ENCODE measurements around the gene NCOR2. TPM values are rescaled to one million over a fixed set of nuclear protein-coding genes. Genes with fewer than 3 reads are reported as not detected.

The NCOR2 gene
- total and polyA plus RNA-seq, 10 of the 15 experiments (the other 5 are each of a cell fraction or from before 2014, with no cell fraction given), result 0.43 to 179 (median 14.9) TPM

DNA sequence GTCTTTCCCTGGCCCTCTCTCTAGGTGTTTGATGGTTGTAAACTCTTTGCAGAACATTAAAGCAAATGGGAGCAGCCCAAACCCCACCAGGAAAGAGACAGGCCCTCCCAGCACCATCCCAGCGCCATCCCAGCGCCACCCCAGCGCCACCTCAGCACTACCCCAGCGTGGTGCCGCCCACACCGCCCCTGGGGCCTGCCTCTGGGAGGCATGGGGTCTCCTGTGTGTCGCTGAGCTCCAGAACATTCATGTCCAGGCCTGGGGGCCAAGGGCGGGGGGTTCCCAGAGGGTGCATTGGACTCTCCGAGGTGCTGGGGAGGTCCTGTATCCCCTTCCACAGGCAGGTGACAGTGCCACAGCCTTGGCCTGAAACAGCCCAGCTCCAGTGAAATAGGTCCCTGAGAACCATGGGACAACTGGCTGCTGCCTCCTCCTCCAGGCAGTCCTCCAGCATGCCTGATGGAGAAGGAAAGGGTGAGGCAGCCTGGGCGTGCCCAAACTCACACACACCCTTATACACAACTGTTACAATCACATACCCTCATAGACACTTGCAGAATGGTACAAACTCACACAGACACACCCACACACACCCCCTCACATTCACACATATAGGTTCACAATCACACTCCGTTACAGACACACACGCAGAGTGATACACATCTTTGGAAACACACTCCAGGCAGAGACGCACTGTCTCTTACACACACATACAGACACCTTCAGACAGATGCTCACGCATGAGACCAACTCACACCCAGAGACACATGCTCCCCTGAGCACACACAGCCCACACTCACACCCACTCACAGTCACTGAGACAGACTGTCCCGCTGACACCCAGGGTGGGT is 44.4 kb upstream of the NCOR2 start (continued):
- TF ChIP-seq, protein P1, sequence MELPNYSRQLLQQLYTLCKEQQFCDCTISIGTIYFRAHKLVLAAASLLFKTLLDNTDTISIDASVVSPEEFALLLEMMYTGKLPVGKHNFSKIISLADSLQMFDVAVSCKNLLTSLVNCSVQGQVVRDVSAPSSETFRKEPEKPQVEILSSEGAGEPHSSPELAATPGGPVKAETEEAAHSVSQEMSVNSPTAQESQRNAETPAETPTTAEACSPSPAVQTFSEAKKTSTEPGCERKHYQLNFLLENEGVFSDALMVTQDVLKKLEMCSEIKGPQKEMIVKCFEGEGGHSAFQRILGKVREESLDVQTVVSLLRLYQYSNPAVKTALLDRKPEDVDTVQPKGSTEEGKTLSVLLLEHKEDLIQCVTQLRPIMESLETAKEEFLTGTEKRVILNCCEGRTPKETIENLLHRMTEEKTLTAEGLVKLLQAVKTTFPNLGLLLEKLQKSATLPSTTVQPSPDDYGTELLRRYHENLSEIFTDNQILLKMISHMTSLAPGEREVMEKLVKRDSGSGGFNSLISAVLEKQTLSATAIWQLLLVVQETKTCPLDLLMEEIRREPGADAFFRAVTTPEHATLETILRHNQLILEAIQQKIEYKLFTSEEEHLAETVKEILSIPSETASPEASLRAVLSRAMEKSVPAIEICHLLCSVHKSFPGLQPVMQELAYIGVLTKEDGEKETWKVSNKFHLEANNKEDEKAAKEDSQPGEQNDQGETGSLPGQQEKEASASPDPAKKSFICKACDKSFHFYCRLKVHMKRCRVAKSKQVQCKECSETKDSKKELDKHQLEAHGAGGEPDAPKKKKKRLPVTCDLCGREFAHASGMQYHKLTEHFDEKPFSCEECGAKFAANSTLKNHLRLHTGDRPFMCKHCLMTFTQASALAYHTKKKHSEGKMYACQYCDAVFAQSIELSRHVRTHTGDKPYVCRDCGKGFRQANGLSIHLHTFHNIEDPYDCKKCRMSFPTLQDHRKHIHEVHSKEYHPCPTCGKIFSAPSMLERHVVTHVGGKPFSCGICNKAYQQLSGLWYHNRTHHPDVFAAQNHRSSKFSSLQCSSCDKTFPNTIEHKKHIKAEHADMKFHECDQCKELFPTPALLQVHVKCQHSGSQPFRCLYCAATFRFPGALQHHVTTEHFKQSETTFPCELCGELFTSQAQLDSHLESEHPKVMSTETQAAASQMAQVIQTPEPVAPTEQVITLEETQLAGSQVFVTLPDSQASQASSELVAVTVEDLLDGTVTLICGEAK (IDR thresholded peaks at IDR 0.05; ENCODE audit: borderline replicate concordance), result no peak
- no peak for TF ChIP-seq GATAD2B (conservative IDR thresholded peaks at IDR 0.05; ENCODE audit: low read depth)
- TF ChIP-seq, protein P2, sequence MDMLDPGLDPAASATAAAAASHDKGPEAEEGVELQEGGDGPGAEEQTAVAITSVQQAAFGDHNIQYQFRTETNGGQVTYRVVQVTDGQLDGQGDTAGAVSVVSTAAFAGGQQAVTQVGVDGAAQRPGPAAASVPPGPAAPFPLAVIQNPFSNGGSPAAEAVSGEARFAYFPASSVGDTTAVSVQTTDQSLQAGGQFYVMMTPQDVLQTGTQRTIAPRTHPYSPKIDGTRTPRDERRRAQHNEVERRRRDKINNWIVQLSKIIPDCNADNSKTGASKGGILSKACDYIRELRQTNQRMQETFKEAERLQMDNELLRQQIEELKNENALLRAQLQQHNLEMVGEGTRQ (IDR thresholded peaks at IDR 0.05; ENCODE audit: borderline replicate concordance, low read depth, low read length), result no peak
